ENCODE measurements around the gene NCOA6.

NCOA6 gene

GRCh38 chr20:34673412-34673811 lies 152.0 kb downstream of the NCOA6 start:
- Histone ChIP-seq H3K27ac (replicated peaks) (no peak overlapping the region), H3K27me3 (ENCODE audit: insufficient read depth, poor library complexity, severe bottlenecking) (no peaks in the 10 kb centered on the region)
- TF ChIP-seq REST (IDR thresholded peaks at IDR 0.05; ENCODE audit: insufficient replicate concordance, low read depth): no peak
- no peak for TF ChIP-seq GABPA (IDR thresholded peaks at IDR 0.05; ENCODE audit: low read depth)
- TF ChIP-seq SPI1 (IDR thresholded peaks at IDR 0.05; ENCODE audit: borderline replicate concordance, low read depth): no peak
- TF ChIP-seq CTCF (IDR thresholded peaks at IDR 0.05; ENCODE audit: insufficient read depth, low read length): no peak
- no peak for TF ChIP-seq POLR2AphosphoS5 (IDR thresholded peaks at IDR 0.05; ENCODE audit: low read depth)

GRCh38 chr20:34669094-34669493 lies 156.4 kb downstream of the NCOA6 start:
- no peak overlapping the region for H3K27ac ChIP-seq (replicated peaks)
- DNase-seq (ENCODE audit: low read depth in 1 of 2, low spot score in 1 of 2): no peak
- H3K27me3 ChIP-seq (ENCODE audit: insufficient read depth, poor library complexity, severe bottlenecking): no peaks in the 10 kb centered on the region
- TF ChIP-seq CTCF (IDR thresholded peaks at IDR 0.05; ENCODE audit: insufficient read depth, low read length): no peak
- TF ChIP-seq GABPA (IDR thresholded peaks at IDR 0.05; ENCODE audit: low read depth): no peak
- TF ChIP-seq SPI1 (IDR thresholded peaks at IDR 0.05; ENCODE audit: borderline replicate concordance, low read depth): no peak
- no peak for TF ChIP-seq REST (IDR thresholded peaks at IDR 0.05; ENCODE audit: insufficient replicate concordance, low read depth)
- no peak for TF ChIP-seq POLR2AphosphoS5 (IDR thresholded peaks at IDR 0.05; ENCODE audit: low read depth)
- H3K4me3 ChIP-seq (replicated peaks; ENCODE audit: insufficient read depth, low read length): no peak overlapping the region

More at GRCh38 chr20:34673412-34673811, 152.0 kb downstream of the NCOA6 start:
- H3K4me3 ChIP-seq (replicated peaks; ENCODE audit: insufficient read depth, low read length): no peak overlapping the region
- no peak for DNase-seq (ENCODE audit: low read depth in 1 of 2, low spot score in 1 of 2)

All from HL-60 (cell line).